HG03025 (cell line): ENCODE results near the gene REX1BD.
"Not testable (repeated sequence)": the region's sequence is repeated elsewhere in the genome, so short reads cannot be mapped to it uniquely, and the experiment has no call there.

Source experiments
- ATAC-seq: cut with Tn5 transposase; IDR thresholded peaks from one replicate; pipeline ENCODE4 v1.9.1; 2021; ENCODE audit warnings: mild to moderate bottlenecking, moderate library complexity; ENCODE audit not compliant: unreplicated experiment, low FRiP score

Gene REX1BD

DNA sequence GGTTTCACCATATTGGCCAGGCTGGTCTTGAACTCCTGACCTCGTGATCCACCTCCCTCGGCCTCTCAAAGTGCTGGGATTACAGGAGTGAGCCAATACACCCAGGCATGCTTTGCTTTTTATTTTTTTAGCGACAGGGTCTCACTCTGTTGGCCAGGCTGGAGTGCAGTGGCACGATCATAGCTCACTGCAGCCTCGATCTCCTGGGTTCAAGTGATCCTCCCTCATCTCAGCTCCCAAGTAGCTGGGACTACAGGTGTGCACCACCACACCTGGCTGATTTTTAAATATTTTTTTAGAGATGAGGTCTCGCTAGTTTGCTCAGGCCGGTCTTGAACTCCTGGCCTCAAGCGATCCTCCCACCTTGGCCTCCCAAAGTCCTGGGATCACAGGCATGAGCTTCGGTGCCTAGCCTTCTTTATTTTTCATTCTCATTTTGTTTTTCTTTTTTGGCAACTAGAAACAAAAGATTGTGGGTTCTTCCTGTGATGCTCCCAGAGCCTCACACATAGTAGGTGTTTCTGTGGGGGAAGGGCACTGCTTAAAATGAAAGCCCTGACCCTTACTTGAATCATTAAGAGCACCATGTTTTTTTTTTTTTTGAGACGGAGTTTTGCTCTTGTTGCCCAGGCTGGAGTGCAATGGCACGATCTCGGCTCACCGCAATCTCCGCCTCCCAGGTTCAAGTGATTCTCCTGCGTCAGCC, 12.2 kb downstream of the REX1BD start:
- not testable (repeated sequence) for ATAC-seq

GRCh38 chr19:18601875-18602274, 13.3 kb downstream of the REX1BD start:
- ATAC-seq, result no peak

- ATAC-seq, result no peak
Observed at GRCh38 chr19:18603255-18603957, 14.8 kb downstream of the REX1BD start.

DNA sequence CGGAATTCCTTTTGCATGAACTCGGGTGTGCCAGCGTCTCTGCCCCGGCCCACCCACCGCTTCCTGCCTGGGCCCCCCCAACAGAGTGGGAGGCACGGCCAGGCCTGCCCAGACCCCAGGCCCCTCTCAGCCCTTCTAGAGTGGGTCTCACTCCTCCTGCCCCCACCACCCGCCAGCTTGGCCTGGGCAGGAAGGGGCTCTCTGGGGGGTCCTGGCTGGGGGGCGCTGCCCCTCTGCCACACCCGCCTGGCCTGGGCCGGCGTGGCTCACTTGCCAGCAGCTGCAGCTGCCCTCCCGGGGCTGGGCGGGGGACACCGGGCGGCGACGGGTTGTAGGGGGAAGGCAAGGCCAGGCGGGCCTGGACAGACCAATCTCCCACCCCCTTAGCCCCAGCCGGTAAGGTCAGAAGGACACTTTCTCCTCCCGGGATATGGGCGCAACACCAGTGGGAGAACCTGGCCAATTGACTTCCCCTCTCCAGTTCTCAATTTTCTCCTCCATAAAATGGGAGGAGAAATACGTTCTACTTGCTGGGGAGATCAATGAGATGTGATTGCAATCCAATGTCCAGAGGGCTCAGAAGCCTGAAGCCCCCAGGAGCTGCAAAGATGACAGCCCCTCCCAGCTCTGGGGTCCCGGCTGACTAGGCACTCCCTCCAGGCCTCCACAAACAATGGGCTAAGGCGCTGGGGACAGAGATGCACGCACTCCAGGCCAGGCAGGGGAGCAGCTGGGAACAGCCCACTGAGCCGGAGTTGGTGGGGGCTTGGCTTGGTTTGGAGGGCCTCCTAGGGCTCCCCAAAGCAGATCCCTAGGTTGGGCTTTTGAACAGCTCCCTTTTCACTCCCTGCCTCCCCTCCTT, 15.6 kb downstream of the REX1BD start:
- no peak for ATAC-seq

DNA sequence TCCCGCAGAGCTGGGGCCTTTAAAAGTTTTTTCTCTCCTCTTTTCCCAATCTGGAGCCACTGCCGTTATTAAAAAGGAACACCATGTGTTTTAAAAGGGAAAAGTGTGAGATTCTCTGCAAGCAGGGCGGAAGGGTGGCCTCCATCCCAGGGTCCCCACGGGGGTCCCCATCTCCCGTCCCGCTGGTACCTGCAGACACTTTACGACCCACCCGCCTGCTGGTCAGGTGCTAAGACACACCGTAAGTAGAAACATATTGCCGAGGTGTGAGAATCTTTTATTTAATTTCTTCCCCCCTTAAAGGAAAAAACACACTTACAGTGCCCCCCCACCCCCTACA, 16.2 kb downstream of the REX1BD start:
- ATAC-seq, result no peak

GRCh38 chr19:18605196-18605545, 16.6 kb downstream of the REX1BD start:
- ATAC-seq, result no peak

DNA sequence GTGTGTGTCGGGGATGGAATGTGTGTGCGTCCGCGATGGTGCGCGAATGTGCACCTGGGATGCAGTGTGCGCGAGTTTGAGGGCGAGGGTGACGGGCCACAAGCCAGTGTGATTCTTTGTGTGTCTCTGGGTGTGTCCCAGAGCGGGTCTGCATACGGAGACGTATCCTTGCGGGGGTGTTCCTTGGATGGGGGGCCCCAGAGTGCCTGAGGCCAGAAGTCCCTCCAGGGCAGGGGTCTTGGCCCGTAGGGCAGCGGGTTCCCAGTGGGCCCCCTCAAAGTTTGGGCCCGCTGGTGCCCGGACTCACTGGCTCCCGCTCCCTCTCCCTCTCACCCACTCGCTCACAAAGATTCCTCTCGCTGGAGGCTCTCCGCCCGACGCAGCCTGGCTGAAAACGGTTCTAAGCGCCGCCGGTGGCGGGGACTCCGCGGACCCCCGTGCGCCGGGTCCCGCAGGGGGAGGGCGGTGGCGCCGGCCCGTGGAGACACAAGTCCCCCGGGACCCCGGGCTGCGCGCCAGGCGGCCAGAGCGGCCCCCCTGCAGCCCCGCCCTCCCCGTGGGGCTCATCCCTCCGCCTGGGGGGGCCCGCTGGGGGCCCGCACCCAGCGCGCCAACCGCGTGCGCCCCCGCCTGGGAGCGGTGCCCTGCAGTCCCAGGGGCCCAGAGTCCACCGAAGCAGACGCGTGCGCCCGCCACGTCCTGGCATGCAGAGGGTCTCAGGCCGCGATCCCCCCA, 17.1 kb downstream of the REX1BD start:
- ATAC-seq, result no peak

DNA sequence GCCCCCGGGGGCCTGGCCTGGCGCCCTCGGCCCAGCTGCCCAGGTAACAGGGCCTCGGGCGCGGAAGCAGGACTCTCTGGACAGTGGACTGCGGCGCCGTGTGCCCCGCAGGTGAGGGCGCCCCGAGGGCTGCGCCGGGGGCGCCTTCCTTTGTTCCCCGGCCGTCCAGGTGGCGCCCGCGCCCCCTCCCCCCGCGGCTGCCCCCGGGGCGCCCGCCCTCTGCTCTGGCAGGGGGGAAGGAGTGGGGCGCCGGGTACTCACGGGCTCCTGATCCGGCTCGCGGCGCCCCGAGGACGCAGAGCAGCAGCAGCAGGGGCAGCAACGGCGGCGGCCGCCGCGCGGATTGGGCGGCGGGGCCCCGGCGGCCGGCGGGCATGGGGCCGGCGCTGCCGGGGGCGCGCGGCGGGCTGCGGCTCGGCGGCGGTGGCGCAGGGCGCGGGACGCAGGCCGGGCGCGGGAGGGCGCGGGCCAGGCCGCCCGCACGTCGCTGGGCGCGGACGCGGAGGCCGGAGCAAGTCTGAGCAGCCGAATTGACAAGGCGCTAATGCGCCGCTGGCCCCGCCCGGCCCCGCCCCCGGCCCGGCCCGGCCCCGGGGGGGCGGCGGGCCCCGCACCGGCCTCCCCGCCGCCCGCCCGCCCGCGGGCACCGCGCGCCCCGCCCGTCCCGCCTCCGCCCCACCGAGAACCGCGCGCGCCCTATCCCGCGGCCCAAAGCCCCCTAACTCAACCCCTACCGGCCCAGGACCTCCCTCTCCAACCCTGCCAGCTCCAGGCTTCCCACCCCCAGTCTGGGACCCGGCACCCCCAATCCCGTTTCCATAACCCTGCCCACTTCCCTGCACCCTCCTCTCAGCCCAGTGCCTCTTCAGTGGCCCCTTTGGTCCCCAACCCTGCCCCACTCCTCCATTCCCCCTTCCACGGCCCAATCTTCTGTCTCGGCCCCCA, 18.0 kb downstream of the REX1BD start, which contains the start of gene CRLF1:
Gene CRLF1, minus strand, starts transcription at position 519 of the 945 bp plus-strand sequence. Its CDS starts 143 bp downstream, at position 376.
- ATAC-seq, result no peak

DNA sequence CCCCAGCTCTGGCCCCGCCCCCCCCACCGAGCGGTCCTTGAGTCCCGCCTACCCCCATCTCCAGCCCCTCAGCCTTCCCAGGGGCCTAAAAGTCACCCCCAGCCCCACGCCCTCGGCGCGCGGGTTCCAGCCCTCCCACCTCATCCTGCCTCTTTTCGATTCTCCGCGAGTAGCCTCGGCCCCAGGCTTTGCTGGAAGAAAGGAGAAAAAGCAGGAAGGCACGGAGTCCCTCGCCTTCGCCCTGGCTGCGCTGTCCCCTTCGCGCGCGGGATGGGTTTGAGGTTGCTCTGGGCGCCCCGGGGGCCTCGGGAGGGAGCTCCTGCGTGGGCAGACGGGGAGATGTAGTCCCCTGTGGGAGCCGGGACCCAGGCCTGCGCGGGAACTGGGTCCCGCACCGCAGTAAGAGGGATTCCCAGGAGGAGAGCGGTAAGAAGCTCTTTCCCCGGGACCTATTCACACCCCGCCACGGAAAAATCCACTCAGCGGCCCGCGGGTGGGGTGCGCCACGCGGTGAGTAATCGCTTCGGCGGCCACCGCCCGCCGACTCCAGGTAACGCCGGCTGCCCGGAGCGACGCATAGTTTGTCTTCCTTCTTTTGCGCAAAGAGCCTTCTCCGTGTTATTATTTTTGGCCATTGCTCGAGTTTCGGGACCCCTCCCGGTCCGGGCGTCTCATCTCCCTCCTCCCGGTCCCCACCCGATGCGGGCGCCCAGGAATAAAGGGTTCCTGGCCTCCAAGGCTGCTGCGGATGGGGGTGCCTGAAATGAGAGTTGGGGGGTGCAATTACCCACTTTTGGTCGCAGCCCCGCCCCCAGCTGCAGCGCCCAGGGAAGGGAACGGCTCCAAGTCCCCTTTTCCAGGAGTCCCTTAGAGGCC, 18.9 kb downstream of the REX1BD start:
- ATAC-seq, result no peak

- ATAC-seq, result no peak
Observed at GRCh38 chr19:18608102-18608804, 19.7 kb downstream of the REX1BD start.

DNA sequence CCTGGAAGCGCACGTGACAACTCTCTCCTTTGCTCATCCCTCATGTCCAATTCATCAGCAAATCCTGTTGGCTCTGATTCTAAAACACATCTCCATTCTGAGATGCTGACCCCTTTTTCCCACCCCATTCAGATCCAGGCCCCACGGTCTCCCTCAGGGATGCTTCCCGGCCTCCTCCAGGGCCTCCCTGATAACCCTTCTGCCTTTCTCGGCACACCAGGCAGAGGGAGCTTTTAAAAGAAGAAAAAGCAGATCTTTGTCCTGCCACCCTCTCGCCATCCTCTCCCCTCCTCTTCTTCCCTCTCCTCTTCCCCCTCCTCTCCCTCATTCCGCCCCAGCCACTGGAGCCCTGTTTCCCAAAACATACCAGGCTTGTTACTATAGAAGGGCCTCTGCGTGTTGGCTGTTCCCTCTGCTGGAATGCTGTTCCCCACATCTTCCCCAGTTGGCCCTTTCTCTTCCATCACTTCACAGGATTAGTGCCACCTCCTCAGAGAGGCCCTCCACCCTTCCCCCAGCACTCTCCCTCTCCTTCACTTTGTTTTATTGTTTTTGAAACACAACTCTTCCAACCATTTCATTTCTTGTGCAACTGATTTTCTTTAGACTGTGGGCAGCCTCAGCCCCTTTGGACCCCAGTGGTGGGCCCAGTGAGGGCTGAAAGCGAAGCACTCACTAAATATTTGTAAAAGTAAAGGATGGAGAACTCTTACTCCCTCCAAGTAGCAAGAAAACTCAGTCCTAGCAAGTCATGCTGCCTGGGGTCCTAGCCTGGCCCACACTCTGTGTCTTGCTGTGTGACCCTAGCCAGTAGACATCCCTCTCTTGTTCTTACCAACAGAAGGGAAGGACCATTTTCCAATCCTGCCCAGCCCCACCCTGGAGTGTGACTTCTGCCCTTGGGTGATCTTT, 20.5 kb downstream of the REX1BD start:
- no peak for ATAC-seq

GRCh38 chr19:18609717-18610051, 21.1 kb downstream of the REX1BD start:
- ATAC-seq, result no peak

- no peak for ATAC-seq
Observed at GRCh38 chr19:18610245-18610555, 21.6 kb downstream of the REX1BD start.

DNA sequence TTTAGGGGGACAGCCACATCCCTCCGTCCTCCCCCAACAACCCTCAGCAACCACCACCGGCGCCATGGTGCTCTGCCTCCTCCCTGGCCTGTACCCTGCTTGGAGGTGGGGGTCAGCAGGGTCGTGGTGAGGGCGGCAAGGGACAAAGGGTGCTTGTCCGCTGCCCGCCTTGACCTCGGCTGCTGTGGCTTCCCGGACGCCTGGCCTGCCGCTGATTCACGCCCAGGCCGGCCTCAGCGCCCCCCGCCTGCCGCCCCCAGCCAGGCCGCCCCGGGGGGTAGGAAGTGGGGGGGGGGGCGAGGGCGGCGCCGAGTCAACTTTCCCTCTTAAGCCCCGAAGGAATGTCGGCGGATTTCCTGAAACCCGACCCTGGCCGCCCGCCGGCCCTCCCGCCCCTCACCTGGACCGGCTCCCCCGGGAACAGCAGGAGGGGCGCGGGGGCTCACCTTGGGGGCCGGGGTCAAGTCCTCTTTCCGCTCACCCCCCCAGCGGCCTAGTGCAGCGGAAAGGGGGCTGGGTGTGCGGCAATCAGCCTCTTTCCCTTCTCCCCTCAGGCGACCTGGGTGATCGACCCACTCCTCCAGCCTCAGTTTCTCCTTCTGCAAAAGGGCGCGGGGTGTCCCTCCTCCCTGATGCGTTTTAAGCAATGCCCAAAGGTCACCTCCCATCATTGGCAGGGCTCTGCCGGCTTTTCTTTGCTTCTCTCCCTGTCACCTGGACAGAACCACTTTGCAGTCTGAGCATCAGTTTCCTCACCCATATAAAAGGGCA, 22.1 kb downstream of the REX1BD start:
- no peak for ATAC-seq

GRCh38 chr19:18611327-18612050, 22.9 kb downstream of the REX1BD start:
- no peak for ATAC-seq
